H1 (cell line): ENCODE results near the gene PPP2R2C. TPM values are rescaled to one million over a fixed set of nuclear protein-coding genes. Genes with fewer than 3 reads are reported as not detected.
A peak's percentile ranks its signal among the peaks of the same experiment; 100 is the strongest.

ENCODE experiments used
- CTCF ChIA-PET: fragments of 300-600 bp; sonication (Branson Sonifier 250); formaldehyde crosslinking; loops from one replicate; lab custom pipeline; 2021; ENCODE audit not compliant: partially characterized antibody; lab: Charles Lee
- POLR2A ChIA-PET: fragments of 300-600 bp; sonication (Branson Sonifier 250); formaldehyde crosslinking; loops from one replicate; lab custom pipeline; 2021; ENCODE audit warnings: inconsistent platforms; ENCODE audit not compliant: partially characterized antibody; lab: Charles Lee
- DNase-seq, 2 experiments: peaks; one replicate each; pipeline versions ENCODE4 v3.0.0 to v3.0.0-alpha.2; 2010 to 2022; ENCODE audit warnings: low spot score in 2 of 2, low read depth in 1 of 2, mixed read lengths in 1 of 2
- FAIRE-seq: peaks from 2 replicates; lab custom pipeline; 2011; peaks lifted over from hg19 to GRCh38; lab: Jason Lieb, UNC
- H2AFZ ChIP-seq: 2 replicates; pipeline ENCODE4 v1.8.1; 2012; ENCODE audit warnings: low read length, inconsistent platforms
- H2AK5ac ChIP-seq: 2 replicates; pipeline ENCODE4 v1.6.1; 2013; ENCODE audit warnings: low read depth, low read length
- H2BK120ac ChIP-seq: replicated peaks from 2 replicates; pipeline ENCODE3; 2013; ENCODE audit warnings: low read depth, low read length, inconsistent platforms
- H2BK12ac ChIP-seq: 2 replicates; pipeline ENCODE4 v1.6.1; 2013; ENCODE audit warnings: low read depth, low read length
- H2BK15ac ChIP-seq: 2 replicates; pipeline ENCODE4 v1.6.1; 2013; ENCODE audit warnings: low read length
- H2BK20ac ChIP-seq: 2 replicates; pipeline ENCODE4 v1.6.1; 2013; ENCODE audit warnings: low read length
- H2BK5ac ChIP-seq: 2 replicates; pipeline ENCODE4 v1.6.1; 2013; ENCODE audit warnings: low read depth, low read length
- H3K14ac ChIP-seq: 2 replicates; pipeline ENCODE4 v1.6.1; 2013; ENCODE audit warnings: inconsistent platforms; ENCODE audit not compliant: insufficient read length
- H3K18ac ChIP-seq: 2 replicates; pipeline ENCODE4 v1.6.1; 2013; ENCODE audit warnings: low read length; ENCODE audit errors: extremely low read depth
- H3K23ac ChIP-seq: 2 replicates; pipeline ENCODE4 v1.6.1; 2013; ENCODE audit warnings: inconsistent platforms; ENCODE audit not compliant: insufficient read length
- H3K23me2 ChIP-seq: 2 replicates; pipeline ENCODE4 v1.6.1; 2013; ENCODE audit warnings: low read depth, low read length
- H3K27ac ChIP-seq: 2 replicates; pipeline ENCODE4 v1.6.1; 2011; ENCODE audit warnings: low read depth, low read length, inconsistent platforms
- H3K27me3 ChIP-seq, 4 experiments: replicated peaks in 1 of 4; 1 replicate in 1 of 4; 2 replicates in 3 of 4; pipeline versions ENCODE4 v1.6.1 to v1.8.1; 2011 to 2013; ENCODE audit warnings: low read length in 3 of 4, mild to moderate bottlenecking in 3 of 4, inconsistent platforms in 2 of 4, mixed read lengths in 2 of 4, moderate library complexity in 1 of 4; ENCODE audit not compliant: control insufficient read depth in 3 of 4, insufficient read depth in 3 of 4; ENCODE audit errors: extremely low read depth in 1 of 4
- H3K36me3 ChIP-seq, 4 experiments: 2 replicates each; pipeline versions ENCODE4 v1.6.1 to v1.8.1; 2011 to 2013; ENCODE audit warnings: mild to moderate bottlenecking in 4 of 4, low read length in 3 of 4, moderate library complexity in 2 of 4, control low read depth in 1 of 4, inconsistent platforms in 1 of 4; ENCODE audit not compliant: insufficient read depth in 4 of 4, control insufficient read depth in 2 of 4
- H3K4ac ChIP-seq: replicated peaks from 2 replicates; pipeline ENCODE3; 2013; ENCODE audit warnings: low read length, low read depth, mixed read lengths, inconsistent platforms; ENCODE audit not compliant: insufficient read length
- H3K4me1 ChIP-seq, 4 experiments: replicated peaks in 1 of 4; 1 replicate in 1 of 4; 2 replicates in 3 of 4; pipeline versions ENCODE4 v1.6.1 to v1.8.1; 2011 to 2013; ENCODE audit warnings: low read length in 3 of 4, inconsistent platforms in 2 of 4, mixed read lengths in 1 of 4; ENCODE audit not compliant: insufficient read depth in 4 of 4, control insufficient read depth in 3 of 4
- H3K4me2 ChIP-seq, 2 experiments: 2 replicates each; pipeline versions ENCODE4 v1.6.1 to v1.8.1; 2011 to 2013; ENCODE audit warnings: low read depth in 2 of 2, low read length in 2 of 2, control low read depth in 1 of 2, inconsistent platforms in 1 of 2, mild to moderate bottlenecking in 1 of 2; ENCODE audit not compliant: insufficient read depth in 1 of 2
- H3K4me3 ChIP-seq, 4 experiments: fragments of 200-600, 300-600 bp in 1 of 4; sonication (generic), shearing (Covaris generic), sonication (Bioruptor Twin) in 1 of 4; 2 replicates each; pipeline versions ENCODE4 v1.5.1 to v1.8.1; 2011 to 2016; ENCODE audit warnings: low read length in 4 of 4, low read depth in 3 of 4, control low read depth in 2 of 4, inconsistent platforms in 2 of 4, mild to moderate bottlenecking in 2 of 4, mixed read lengths in 1 of 4, moderate library complexity in 1 of 4; ENCODE audit not compliant: insufficient read depth in 2 of 4; ENCODE audit errors: extremely low read depth in 1 of 4
- H3K56ac ChIP-seq: replicated peaks from 2 replicates; pipeline ENCODE3; 2013; ENCODE audit warnings: low read depth, mild to moderate bottlenecking, mixed read lengths, low read length, inconsistent platforms; ENCODE audit not compliant: insufficient read length
- H3K79me1 ChIP-seq: 2 replicates; pipeline ENCODE4 v1.6.1; 2013; ENCODE audit warnings: low read depth, low read length, control low read depth
- H3K79me2 ChIP-seq, 2 experiments: 2 replicates each; pipeline versions ENCODE4 v1.6.1 to v1.8.1; 2012 to 2013; ENCODE audit warnings: low read length in 2 of 2, mild to moderate bottlenecking in 2 of 2, inconsistent platforms in 1 of 2; ENCODE audit not compliant: insufficient read depth in 2 of 2, control insufficient read depth in 1 of 2
- H3K9ac ChIP-seq, 4 experiments: replicated peaks in 1 of 4; 1 replicate in 1 of 4; 2 replicates in 3 of 4; pipeline versions ENCODE4 v1.6.1 to v1.8.1; 2011 to 2013; ENCODE audit warnings: low read depth in 3 of 4, low read length in 3 of 4, control low read depth in 2 of 4, mild to moderate bottlenecking in 2 of 4, moderate library complexity in 2 of 4, inconsistent platforms in 1 of 4; ENCODE audit errors: extremely low read depth in 1 of 4
- H3K9me3 ChIP-seq, 2 experiments: 2 replicates each; pipeline versions ENCODE4 v1.6.1 to v1.8.1; 2012 to 2013; ENCODE audit warnings: mild to moderate bottlenecking in 2 of 2, moderate library complexity in 2 of 2, control low read depth in 1 of 2, inconsistent platforms in 1 of 2, low read depth in 1 of 2, low read length in 1 of 2, mixed read lengths in 1 of 2; ENCODE audit not compliant: insufficient read depth in 2 of 2
- H4K20me1 ChIP-seq, 2 experiments: replicated peaks in 1 of 2; 2 replicates each; pipeline versions ENCODE3 to v1.8.1; 2011 to 2013; ENCODE audit warnings: inconsistent platforms in 2 of 2, low read length in 2 of 2, mild to moderate bottlenecking in 1 of 2; ENCODE audit not compliant: insufficient read depth in 2 of 2, control insufficient read depth in 1 of 2
- H4K5ac ChIP-seq: 2 replicates; pipeline ENCODE4 v1.6.1; 2013; ENCODE audit warnings: low read length, low read depth, mixed read lengths, inconsistent platforms; ENCODE audit not compliant: insufficient read length
- H4K8ac ChIP-seq: 2 replicates; pipeline ENCODE4 v1.8.0; 2013; ENCODE audit warnings: mild to moderate bottlenecking, moderate library complexity, low read length, inconsistent platforms; ENCODE audit not compliant: insufficient read depth; ENCODE audit errors: extremely low read depth
- H4K91ac ChIP-seq: replicated peaks from 2 replicates; pipeline ENCODE3; 2013; ENCODE audit warnings: low read length, mixed read lengths, inconsistent platforms; ENCODE audit not compliant: insufficient read length
- ASH2L ChIP-seq: fragments of 200-600, 300-600 bp; sonication (generic); IDR thresholded peaks from one replicate; pipeline ENCODE4 v1.7.1; 2017; ENCODE audit warnings: low read length
- BRCA1 ChIP-seq: IDR thresholded peaks from 2 replicates; pipeline ENCODE4 v1.6.1; 2012; ENCODE audit warnings: low read depth, low read length, improper control_type of control experiment
- CTCF ChIP-seq, 3 experiments: IDR thresholded peaks; 1 replicate in 2 of 3; 2 replicates in 1 of 3; pipeline versions ENCODE4 v1.5.1 to v1.6.1; 2011; ENCODE audit warnings: low read length in 3 of 3, mild to moderate bottlenecking in 3 of 3, inconsistent platforms in 2 of 3, low read depth in 1 of 3, moderate library complexity in 1 of 3; ENCODE audit not compliant: insufficient read depth in 1 of 3; ENCODE audit errors: control extremely low read depth in 1 of 3
- JUN ChIP-seq: IDR thresholded peaks from 2 replicates; pipeline ENCODE4 v1.6.1; 2011; ENCODE audit warnings: low read depth, mild to moderate bottlenecking, improper control_type of control experiment, low read length
- MAFK ChIP-seq: IDR thresholded peaks from 2 replicates; pipeline ENCODE4 v1.6.1; 2012; ENCODE audit warnings: low read depth, mild to moderate bottlenecking, improper control_type of control experiment, low read length
- PHF8 ChIP-seq: fragments of 200-600 bp; sonication (generic); conservative IDR thresholded peaks from 2 replicates; pipeline ENCODE4 v1.7.1; 2012; ENCODE audit warnings: low read depth, mild to moderate bottlenecking, inconsistent platforms, low read length, moderate library complexity
- SP1 ChIP-seq: IDR thresholded peaks from 2 replicates; pipeline ENCODE4 v1.6.1; 2011; ENCODE audit warnings: low read depth, low read length
- SRF ChIP-seq: IDR thresholded peaks from 2 replicates; pipeline ENCODE4 v1.6.1; 2011; ENCODE audit warnings: mild to moderate bottlenecking, low read depth, low read length, moderate library complexity
- WGBS, 2 experiments: shearing (Covaris generic) in 1 of 2; methylation state at CpG; one replicate each; pipeline versions ENCODE4 v1.1.6 to v1.1.7; 2013 to 2015; ENCODE audit warnings: low lambda C conversion rate in 2 of 2, mixed read lengths in 2 of 2, inconsistent platforms in 1 of 2, low coverage in 1 of 2, missing lambda C conversion rate in 1 of 2; ENCODE audit not compliant: insufficient replicate concordance in 2 of 2, insufficient coverage in 1 of 2, insufficient read length in 1 of 2; ENCODE audit errors: extremely low coverage in 1 of 2, missing lambda C conversion rate in 1 of 2; 5-methylcytosine and 5-hydroxymethylcytosine counted together
- polyA plus RNA-seq, 7 experiments: library from polyadenylated mRNA; depleted of rRNA in 3 of 7; stranded (reverse) in 5 of 7; unstranded in 2 of 7; fragments of >200 nt in 5 of 7; fragments of 200-250 nt in 2 of 7; gene quantifications; 1 replicate in 5 of 7; 2 replicates in 1 of 7; 4 replicates in 1 of 7; pipeline versions ENCODE4 v1.2.1 to v1.2.3, GENCODE V29; 2011 to 2013; ENCODE audit warnings: missing spikeins in 2 of 7, mixed read lengths in 2 of 7
- total RNA-seq: library from RNA; stranded (reverse); fragmentation: NEBNext Ultra II Directional; extraction: Animal tissue kit (Norgen Biotek cat#: 25700); gene quantifications from 2 replicates; pipeline ENCODE4 v1.2.1, GENCODE V29; 2021
- TF ChIP-seq, protein P1 (sequence below): IDR thresholded peaks from 2 replicates; pipeline ENCODE4 v1.6.1; 2012; ENCODE audit warnings: low read length, inconsistent platforms

PPP2R2C gene
- total and polyA plus RNA-seq, 2 of the 8 experiments (the other 6 are each of a cell fraction or from before 2014, with no cell fraction given): 6.4 TPM

GRCh38 chr4:6418193-6418755 lies 54.1 kb downstream of the PPP2R2C start:
- H2BK15ac ChIP-seq: 0 out of 2 replicates have a peak overlapping the region, but pooled peaks have one; percentile 12
- no peak overlapping the region for H2BK120ac ChIP-seq
- peaks cover 0 to 23% (median 17%) of the 10 kb centered on the region in 4 experiments; a peak in 6 of 7 replicates for H3K4me1 ChIP-seq
- WGBS, 2 experiments: 83% methylated on average over 9 of the region's 9 CpGs; no CpG with 5 or more reads in 1 of the 2 experiments
- H3K18ac ChIP-seq: no peak overlapping the region
- H3K14ac ChIP-seq: no peak overlapping the region
- CTCF ChIA-PET: interaction anchor here (0.9 to 1.9 kb wide), 4 partner anchors 10 to 86 kb away, joined by 3 to 5 read pairs (median 4); no protein-coding TSS in a partner anchor
- H3K56ac ChIP-seq: no peak overlapping the region
- no peak overlapping the region for H2AFZ ChIP-seq
- H4K20me1 ChIP-seq: peaks cover 0 to 2% of the 10 kb centered on the region in 2 experiments
- no peak overlapping the region for H3K23ac ChIP-seq
- H3K4me2 ChIP-seq: no peak overlapping the region
- no peaks in the 10 kb centered on the region for H3K79me2 ChIP-seq
- H3K79me1 ChIP-seq: no peaks in the 10 kb centered on the region
- DNase-seq (no peak), FAIRE-seq (no peak)
- H3K9me3 ChIP-seq: no peaks in the 10 kb centered on the region
- POLR2A ChIA-PET: no interaction called here
- H2BK12ac ChIP-seq: peak overlapping the region; percentile 20; the same call in 1 of the 2 replicates
- no peak overlapping the region for H3K9ac ChIP-seq
- H4K8ac ChIP-seq: no peak overlapping the region; the same call in 1 of the 2 replicates
- no peaks in the 10 kb centered on the region for H3K36me3 ChIP-seq
- H3K4ac ChIP-seq: no peak overlapping the region
- H2BK5ac ChIP-seq: no peak overlapping the region; the same call in 1 of the 2 replicates
- no peak overlapping the region for H3K4me3 ChIP-seq
- no peaks in the 10 kb centered on the region for H3K27me3 ChIP-seq
- H3K23me2 ChIP-seq: no peaks in the 10 kb centered on the region; the same call in 1 of the 2 replicates
- H4K5ac ChIP-seq: no peak overlapping the region
- H4K91ac ChIP-seq: no peak overlapping the region
- no peak overlapping the region for H3K27ac ChIP-seq
- no peak overlapping the region for H2AK5ac ChIP-seq
- H2BK20ac ChIP-seq: no peak overlapping the region
- TF ChIP-seq ASH2L (no peak), PHF8 (no peak), CTCF (IDR thresholded peaks at IDR 0.05; ENCODE audit: control extremely low read depth in 1 of 3, insufficient read depth in 1 of 3, low read depth in 1 of 3, low read length in 3 of 3) (no peak), MAFK (no peak), SP1 (no peak), BRCA1 (no peak), JUN (no peak), SRF (no peak)
- TF ChIP-seq, protein P1, sequence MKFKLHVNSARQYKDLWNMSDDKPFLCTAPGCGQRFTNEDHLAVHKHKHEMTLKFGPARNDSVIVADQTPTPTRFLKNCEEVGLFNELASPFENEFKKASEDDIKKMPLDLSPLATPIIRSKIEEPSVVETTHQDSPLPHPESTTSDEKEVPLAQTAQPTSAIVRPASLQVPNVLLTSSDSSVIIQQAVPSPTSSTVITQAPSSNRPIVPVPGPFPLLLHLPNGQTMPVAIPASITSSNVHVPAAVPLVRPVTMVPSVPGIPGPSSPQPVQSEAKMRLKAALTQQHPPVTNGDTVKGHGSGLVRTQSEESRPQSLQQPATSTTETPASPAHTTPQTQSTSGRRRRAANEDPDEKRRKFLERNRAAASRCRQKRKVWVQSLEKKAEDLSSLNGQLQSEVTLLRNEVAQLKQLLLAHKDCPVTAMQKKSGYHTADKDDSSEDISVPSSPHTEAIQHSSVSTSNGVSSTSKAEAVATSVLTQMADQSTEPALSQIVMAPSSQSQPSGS: no peak
